ENCODE data around the gene AKAP13.
"Not testable (repeated sequence)": the region's sequence is repeated elsewhere in the genome, so short reads cannot be mapped to it uniquely, and the experiment has no call there.

The AKAP13 gene

DNA sequence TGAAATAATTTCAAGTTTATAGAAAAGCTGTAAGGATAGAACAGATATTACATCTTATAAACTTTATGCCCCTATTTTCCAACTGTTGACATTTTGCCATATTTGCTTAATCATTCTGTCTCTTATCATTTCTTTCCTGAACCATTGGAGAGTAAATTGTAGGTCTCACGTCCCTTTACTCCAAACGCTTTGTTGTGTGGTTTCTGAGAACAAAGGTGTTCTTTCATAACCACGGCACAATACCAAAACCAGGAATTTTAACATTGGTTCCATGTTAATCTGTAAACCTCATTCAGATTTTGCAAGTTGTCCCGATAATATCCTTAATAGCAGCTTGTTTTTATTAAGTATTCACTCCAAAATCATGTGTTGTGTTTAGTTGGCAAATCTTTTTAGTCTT, 134.8 kb downstream of the AKAP13 start:
- in situ Hi-C loops (cut with MboI; ENCODE audit: low sequenced_read_pairs): no loop called here
- peak in 1 of 2 experiments; percentile 82 for DNase-seq (ENCODE audit: low spot score in 2 of 2)

DNA sequence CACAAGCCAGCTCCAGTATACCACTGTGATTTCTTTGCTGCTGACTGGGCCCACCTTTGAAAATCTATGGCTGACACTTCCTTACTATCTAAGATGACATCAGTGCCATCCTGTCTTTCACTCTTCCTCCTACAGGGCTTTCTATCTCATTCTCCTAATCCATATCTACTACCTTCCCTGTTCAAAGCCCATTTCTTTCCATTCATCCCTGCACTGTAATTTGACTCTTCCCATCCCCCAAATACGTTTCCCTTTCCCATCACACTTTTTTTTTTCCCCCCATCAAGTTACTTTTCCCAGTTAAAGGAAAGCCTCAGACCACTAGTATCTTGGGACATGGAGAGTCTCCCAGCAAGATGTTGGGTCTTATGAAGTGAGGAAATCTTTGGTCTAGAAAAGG, 136.7 kb downstream of the AKAP13 start:
- no peak for DNase-seq (ENCODE audit: low spot score in 2 of 2)
- Histone ChIP-seq H3K36me3 (replicated peaks) (no peaks in the 10 kb centered on the region; the same call in 1 of the 2 replicates), H3K4me3 (no peak overlapping the region), H3K4me1 (peaks cover 29% of the 10 kb centered on the region), H3K9me3 (no peaks in the 10 kb centered on the region), H3K27me3 (ENCODE audit: low read depth) (no peaks in the 10 kb centered on the region)
- in situ Hi-C loops (cut with MboI; ENCODE audit: low sequenced_read_pairs): no loop called here

More for the DNA sequence above, 134.8 kb downstream of the AKAP13 start:
- H3K4me1 ChIP-seq: peaks cover 29% of the 10 kb centered on the region
- H3K9me3 ChIP-seq: no peaks in the 10 kb centered on the region
- H3K4me3 ChIP-seq: no peak overlapping the region
- H3K27me3 ChIP-seq (ENCODE audit: low read depth): no peaks in the 10 kb centered on the region
- H3K36me3 ChIP-seq (replicated peaks): no peaks in the 10 kb centered on the region

GRCh38 chr15:85518979-85519761, 138.8 kb downstream of the AKAP13 start:
- Histone ChIP-seq H3K36me3 (replicated peaks) (no peaks in the 10 kb centered on the region; the same call in 1 of the 2 replicates), H3K27me3 (ENCODE audit: low read depth) (no peaks in the 10 kb centered on the region), H3K9me3 (no peaks in the 10 kb centered on the region), H3K4me3 (no peak overlapping the region), H3K4me1 (peaks cover 29% of the 10 kb centered on the region)
- in situ Hi-C loops (cut with MboI; ENCODE audit: low sequenced_read_pairs): no loop called here
- peak; percentile 36 to 41 for DNase-seq (ENCODE audit: low spot score in 2 of 2)

DNA sequence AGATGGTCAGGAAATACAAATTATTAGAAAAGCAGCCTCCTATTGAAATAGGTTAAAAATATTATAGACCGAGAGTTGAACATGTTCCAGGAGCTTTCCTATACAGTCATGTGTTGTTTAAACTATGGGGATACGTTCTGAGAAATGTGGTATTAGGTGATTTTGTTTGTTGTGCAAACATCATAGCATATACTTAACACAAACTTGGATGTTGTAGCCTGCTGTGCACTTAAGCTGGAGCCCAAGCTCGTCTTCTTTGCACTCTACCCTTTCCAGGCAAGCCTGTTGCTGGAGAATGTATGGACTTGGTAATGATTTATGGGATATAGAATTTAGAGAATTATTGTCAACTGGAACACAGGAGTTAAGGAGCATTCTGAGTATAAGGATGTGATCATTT, 140.2 kb downstream of the AKAP13 start:
- H3K9me3 ChIP-seq: no peaks in the 10 kb centered on the region
- DNase-seq (ENCODE audit: low spot score in 2 of 2): no peak
- no peaks in the 10 kb centered on the region; the same call in 1 of the 2 replicates for H3K36me3 ChIP-seq (replicated peaks)
- H3K4me3 ChIP-seq: no peak overlapping the region
- no peaks in the 10 kb centered on the region for H3K27me3 ChIP-seq (ENCODE audit: low read depth)
- H3K4me1 ChIP-seq: peaks cover 20% of the 10 kb centered on the region
- in situ Hi-C loops (cut with MboI; ENCODE audit: low sequenced_read_pairs): no loop called here

DNA sequence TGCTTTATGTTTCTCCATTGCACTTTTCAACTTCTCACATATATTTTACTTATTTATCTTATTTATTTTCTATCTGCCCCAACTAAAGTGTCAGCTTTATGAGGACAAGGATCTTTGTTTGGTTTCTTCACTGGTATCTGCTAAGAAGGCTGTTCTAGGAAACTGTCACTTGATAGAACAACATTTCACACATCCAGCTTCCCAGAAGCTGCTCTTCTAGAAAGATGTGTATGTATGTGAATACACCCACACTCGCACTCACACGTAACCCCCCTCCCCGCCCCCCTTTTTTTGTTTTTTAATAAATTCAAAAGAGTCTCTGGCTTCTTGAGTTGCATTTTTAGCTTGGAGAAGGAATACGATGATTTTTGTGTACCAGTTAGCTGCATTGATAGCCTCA, 143.1 kb downstream of the AKAP13 start:
- DNase-seq (ENCODE audit: low spot score in 2 of 2): no peak
- Histone ChIP-seq H3K9me3 (no peaks in the 10 kb centered on the region), H3K4me1 (peaks cover 16% of the 10 kb centered on the region), H3K36me3 (replicated peaks) (no peaks in the 10 kb centered on the region; the same call in none of the 2 replicates), H3K27me3 (ENCODE audit: low read depth) (no peaks in the 10 kb centered on the region), H3K4me3 (no peak overlapping the region)
- in situ Hi-C loops (cut with MboI; ENCODE audit: low sequenced_read_pairs): no loop called here

DNA sequence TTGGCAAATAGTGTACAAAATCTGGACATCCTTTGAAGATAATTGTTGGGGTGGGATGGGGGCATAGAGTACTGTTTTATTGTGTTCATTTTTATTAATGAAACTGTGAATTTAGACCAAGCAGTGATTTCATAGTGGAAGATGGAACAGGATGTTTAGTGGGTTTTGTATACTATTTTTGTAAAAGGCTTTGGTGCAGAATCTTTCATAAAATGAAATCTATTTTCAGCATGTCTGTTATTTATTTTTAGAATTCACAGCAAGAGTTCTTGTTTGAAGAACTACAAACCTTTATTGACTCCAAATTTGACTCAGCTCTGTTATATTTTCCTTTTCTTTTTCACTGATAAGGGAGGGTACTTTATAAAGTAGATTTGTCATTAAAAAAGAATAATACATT, 145.4 kb downstream of the AKAP13 start:
- H3K9me3 ChIP-seq: no peaks in the 10 kb centered on the region
- no peaks in the 10 kb centered on the region; the same call in none of the 2 replicates for H3K36me3 ChIP-seq (replicated peaks)
- no peak for DNase-seq (ENCODE audit: low spot score in 2 of 2)
- in situ Hi-C loops (cut with MboI; ENCODE audit: low sequenced_read_pairs): no loop called here
- H3K27me3 ChIP-seq (ENCODE audit: low read depth): no peaks in the 10 kb centered on the region
- H3K4me1 ChIP-seq: no peaks in the 10 kb centered on the region; the same call in none of the 2 replicates
- no peak overlapping the region for H3K4me3 ChIP-seq

DNA sequence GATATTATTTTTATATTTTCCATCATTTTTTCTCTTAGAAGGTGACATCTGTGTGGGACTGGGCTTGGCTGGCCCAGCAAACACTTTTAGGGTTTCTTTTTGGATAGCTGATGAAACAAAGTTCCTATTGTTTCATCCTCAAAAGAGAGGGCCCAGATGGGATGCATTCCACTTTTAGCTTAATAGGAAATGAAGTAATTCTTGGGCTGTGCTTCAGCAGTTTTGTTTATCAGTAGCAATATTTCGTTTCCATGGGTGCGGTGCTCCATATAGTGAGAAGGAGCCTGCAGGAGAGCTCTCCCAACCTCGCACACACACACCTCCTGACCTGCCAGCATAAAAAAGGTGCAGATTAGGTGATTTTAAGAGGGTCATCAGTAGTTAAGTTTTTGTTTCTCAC, 147.5 kb downstream of the AKAP13 start:
- Histone ChIP-seq H3K9me3 (no peaks in the 10 kb centered on the region), H3K36me3 (replicated peaks) (no peaks in the 10 kb centered on the region; the same call in 1 of the 2 replicates), H3K4me3 (no peak overlapping the region), H3K4me1 (no peaks in the 10 kb centered on the region; the same call in none of the 2 replicates), H3K27me3 (ENCODE audit: low read depth) (no peaks in the 10 kb centered on the region)
- in situ Hi-C loops (cut with MboI; ENCODE audit: low sequenced_read_pairs): no loop called here
- DNase-seq (ENCODE audit: low spot score in 2 of 2): no peak

DNA sequence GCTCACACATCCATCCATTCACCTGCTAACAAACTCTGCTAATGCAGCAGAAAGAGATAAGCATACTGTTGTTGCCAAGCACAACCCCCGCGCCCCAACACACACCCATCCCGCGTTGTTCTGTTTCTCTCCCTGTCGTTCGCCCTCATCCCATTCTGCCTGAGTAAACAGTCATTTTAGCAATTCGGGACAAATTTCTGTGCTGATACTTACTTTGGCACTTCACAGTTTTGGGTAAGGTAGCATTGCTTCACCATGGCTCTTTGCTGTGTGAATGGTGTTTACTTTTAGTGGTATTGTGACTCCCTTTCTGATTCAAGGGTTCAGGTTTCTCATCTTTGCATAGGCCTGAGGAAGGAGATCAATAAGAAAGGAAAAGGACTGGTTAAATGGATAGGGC, 149.7 kb downstream of the AKAP13 start:
- peaks cover 3% of the 10 kb centered on the region for H3K36me3 ChIP-seq (replicated peaks)

GRCh38 chr15:85531083-85531482, 150.7 kb downstream of the AKAP13 start:
- in situ Hi-C loops (cut with MboI; ENCODE audit: low sequenced_read_pairs): no loop called here
- H3K36me3 ChIP-seq (replicated peaks): peaks cover 3% of the 10 kb centered on the region
- H3K4me1 ChIP-seq: no peaks in the 10 kb centered on the region; the same call in none of the 2 replicates
- H3K27me3 ChIP-seq (ENCODE audit: low read depth): no peaks in the 10 kb centered on the region
- no peak for DNase-seq (ENCODE audit: low spot score in 2 of 2)
- H3K9me3 ChIP-seq: no peaks in the 10 kb centered on the region
- H3K4me3 ChIP-seq: no peak overlapping the region

More for the DNA sequence above, 149.7 kb downstream of the AKAP13 start:
- in situ Hi-C loops (cut with MboI; ENCODE audit: low sequenced_read_pairs): no loop called here
- Histone ChIP-seq H3K27me3 (ENCODE audit: low read depth) (no peaks in the 10 kb centered on the region), H3K4me1 (no peaks in the 10 kb centered on the region; the same call in none of the 2 replicates), H3K9me3 (no peaks in the 10 kb centered on the region), H3K4me3 (no peak overlapping the region)
- no peak for DNase-seq (ENCODE audit: low spot score in 2 of 2)

DNA sequence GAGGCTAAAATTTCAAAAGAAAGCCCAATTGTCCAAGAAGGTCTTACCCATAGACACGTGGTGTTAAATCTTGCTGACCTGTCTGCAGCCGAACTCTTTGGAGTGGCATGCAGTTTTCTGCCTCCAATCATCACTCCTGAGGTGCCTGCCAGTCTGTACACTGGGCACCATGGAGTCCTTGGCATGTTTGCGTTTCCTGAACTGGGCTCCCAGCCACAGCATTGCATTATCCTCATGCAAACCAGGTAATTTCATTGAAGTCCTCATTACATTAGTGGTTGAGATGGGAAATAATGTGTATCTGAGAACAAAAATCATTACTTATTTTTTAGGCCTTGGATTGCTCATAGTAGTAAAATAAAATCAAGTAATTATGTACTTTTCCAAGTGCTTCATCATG, 152.3 kb downstream of the AKAP13 start:
- in situ Hi-C loops (cut with MboI; ENCODE audit: low sequenced_read_pairs): no loop called here
- H3K4me3 ChIP-seq: no peak overlapping the region
- DNase-seq (ENCODE audit: low spot score in 2 of 2): no peak

DNA sequence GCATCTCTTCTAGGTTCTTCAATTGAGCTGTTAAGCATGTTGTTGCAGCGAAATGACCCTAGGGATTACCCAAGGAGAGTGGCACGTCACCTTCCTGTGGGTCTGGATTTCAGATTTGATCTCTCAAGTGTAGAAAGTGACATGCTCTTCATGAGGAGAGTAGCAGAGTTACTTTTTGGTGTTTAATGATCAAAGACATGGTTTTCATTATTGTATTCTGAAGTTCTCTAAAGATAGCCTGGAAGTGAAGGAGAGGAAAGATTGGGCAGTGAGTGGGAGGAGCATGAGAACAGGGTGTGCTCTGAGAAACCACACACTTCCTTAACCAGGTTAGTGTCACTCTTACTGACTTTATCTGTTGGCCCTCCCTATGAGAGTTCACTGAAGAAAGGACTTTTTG, 153.6 kb downstream of the AKAP13 start:
- Histone ChIP-seq H3K9me3 (no peaks in the 10 kb centered on the region), H3K4me1 (peaks cover 9% of the 10 kb centered on the region), H3K27me3 (ENCODE audit: low read depth) (no peaks in the 10 kb centered on the region), H3K4me3 (no peak overlapping the region), H3K36me3 (replicated peaks) (peaks cover 3% of the 10 kb centered on the region)
- DNase-seq (ENCODE audit: low spot score in 2 of 2): no peak
- in situ Hi-C loops (cut with MboI; ENCODE audit: low sequenced_read_pairs): no loop called here

More for the DNA sequence above, 152.3 kb downstream of the AKAP13 start:
- H3K36me3 ChIP-seq (replicated peaks): peaks cover 3% of the 10 kb centered on the region
- H3K9me3 ChIP-seq: no peaks in the 10 kb centered on the region
- H3K27me3 ChIP-seq (ENCODE audit: low read depth): no peaks in the 10 kb centered on the region
- peaks cover 8% of the 10 kb centered on the region for H3K4me1 ChIP-seq

GRCh38 chr15:85535533-85536330, 155.3 kb downstream of the AKAP13 start:
- H3K27me3 ChIP-seq (ENCODE audit: low read depth); H3K36me3 ChIP-seq (replicated peaks); DNase-seq (ENCODE audit: low spot score in 2 of 2); in situ Hi-C loops (cut with MboI; ENCODE audit: low sequenced_read_pairs); H3K9me3 ChIP-seq; H3K4me1 ChIP-seq; H3K4me3 ChIP-seq: not testable (repeated sequence)

- no peak overlapping the region for H3K4me3 ChIP-seq
- no peaks in the 10 kb centered on the region for H3K9me3 ChIP-seq
- H3K36me3 ChIP-seq (replicated peaks): peaks cover 3% of the 10 kb centered on the region
- no peak for DNase-seq (ENCODE audit: low spot score in 2 of 2)
- no peaks in the 10 kb centered on the region for H3K27me3 ChIP-seq (ENCODE audit: low read depth)
- peaks cover 9% of the 10 kb centered on the region for H3K4me1 ChIP-seq
- in situ Hi-C loops (cut with MboI; ENCODE audit: low sequenced_read_pairs): no loop called here
These were observed 155.9 kb downstream of the AKAP13 start for GRCh38 chr15:85536341-85536740.

DNA sequence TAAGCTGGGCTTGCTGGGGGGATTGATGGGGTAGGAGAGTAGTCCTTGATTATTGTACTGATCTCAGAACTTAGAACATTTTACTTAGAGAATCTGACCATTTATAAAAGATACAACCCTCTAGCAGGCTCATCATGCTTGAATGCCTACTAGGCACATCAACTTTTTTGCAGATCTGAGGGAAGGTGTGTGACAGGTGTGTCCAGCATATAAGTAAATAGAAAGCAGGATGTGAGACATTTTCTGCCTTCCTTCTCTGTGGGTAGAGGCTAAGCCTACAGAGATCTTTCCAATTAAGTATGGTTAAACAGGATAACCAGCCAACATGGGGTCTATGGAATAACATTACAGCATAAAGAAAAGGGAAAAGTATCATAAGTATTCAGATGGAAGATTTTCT, 159.1 kb downstream of the AKAP13 start:
- H3K4me1 ChIP-seq: peaks cover 9% of the 10 kb centered on the region
- H3K9me3 ChIP-seq: no peaks in the 10 kb centered on the region
- no peaks in the 10 kb centered on the region; the same call in 1 of the 2 replicates for H3K36me3 ChIP-seq (replicated peaks)
- DNase-seq (ENCODE audit: low spot score in 2 of 2): no peak
- in situ Hi-C loops (cut with MboI; ENCODE audit: low sequenced_read_pairs): no loop called here
- no peaks in the 10 kb centered on the region for H3K27me3 ChIP-seq (ENCODE audit: low read depth)
- no peak overlapping the region for H3K4me3 ChIP-seq
